CD4-positive, alpha-beta T cell (primary cell): Measurements from ENCODE around the gene GKN2. TPM values are rescaled to one million over a fixed set of nuclear protein-coding genes. Genes with fewer than 3 reads are reported as not detected.

Source experiments
- ATAC-seq: fragments of 200-7000 bp; cut with Tn5 transposase; one replicate; pipeline ENCODE4 v1.10.0; 2022; ENCODE audit warnings: mild to moderate bottlenecking; ENCODE audit not compliant: poor library complexity
- CTCF ChIA-PET: fragments of 350-600 bp; sonication (Branson Sonifier 250); formaldehyde crosslinking; loops from one replicate; lab custom pipeline; 2021; ENCODE audit warnings: antibody characterized with exemption, inconsistent platforms; lab: Charles Lee
- POLR2A ChIA-PET: fragments of 350-600 bp; sonication (Branson Sonifier 250); formaldehyde crosslinking; loops from one replicate; lab custom pipeline; 2021; ENCODE audit warnings: antibody characterized with exemption, inconsistent platforms; lab: Charles Lee
- DNase-seq, 14 experiments: peaks; one replicate each; pipeline ENCODE4 v3.0.0-alpha.2; 2013 to 2020; ENCODE audit warnings: mixed read lengths in 2 of 14
- H3K27ac ChIP-seq, 2 donors: one replicate each; pipeline versions ENCODE4 v1.5.1 to v1.7.0; 2013; ENCODE audit warnings: low read length in 2 of 2, low read depth in 1 of 2, mild to moderate bottlenecking in 1 of 2
- H3K27me3 ChIP-seq, 2 experiments: 1 replicate in 1 of 2; 2 replicates in 1 of 2; pipeline versions ENCODE4 v1.6.1 to v1.7.0; 2013; ENCODE audit warnings: low read length in 2 of 2, control low read depth in 1 of 2, mild to moderate bottlenecking in 1 of 2, moderate library complexity in 1 of 2; ENCODE audit not compliant: insufficient read depth in 2 of 2, control insufficient read depth in 1 of 2
- H3K36me3 ChIP-seq: one replicate; pipeline ENCODE4 v1.6.1; 2013; ENCODE audit warnings: low read length, control low read depth; ENCODE audit not compliant: insufficient read depth
- H3K4me1 ChIP-seq: one replicate; pipeline ENCODE4 v1.6.1; 2013; ENCODE audit warnings: low read length, control low read depth; ENCODE audit not compliant: insufficient read depth
- H3K4me3 ChIP-seq: one replicate; pipeline ENCODE4 v1.5.1; 2013; ENCODE audit warnings: mild to moderate bottlenecking, low read length, moderate library complexity
- H3K9me3 ChIP-seq, 2 experiments: 1 replicate in 1 of 2; 2 replicates in 1 of 2; pipeline versions ENCODE4 v1.6.1 to v1.7.0; 2013; ENCODE audit warnings: low read length in 2 of 2, mild to moderate bottlenecking in 2 of 2, control low read depth in 1 of 2, moderate library complexity in 1 of 2; ENCODE audit not compliant: control insufficient read depth in 1 of 2, insufficient read depth in 1 of 2
- H3K27ac Mint-ChIP-seq: one replicate; pipeline ENCODE4 v1.8.0; 2020; ENCODE audit warnings: mixed read lengths
- H3K27me3 Mint-ChIP-seq: one replicate; pipeline ENCODE4 v1.8.0; 2021; ENCODE audit warnings: mixed read lengths
- H3K36me3 Mint-ChIP-seq: one replicate; pipeline ENCODE4 v1.8.0; 2021; ENCODE audit warnings: low read depth, mixed read lengths
- H3K4me1 Mint-ChIP-seq: one replicate; pipeline ENCODE4 v1.8.0; 2021; ENCODE audit warnings: low read depth, mixed read lengths
- H3K4me3 Mint-ChIP-seq: one replicate; pipeline ENCODE4 v1.8.0; 2020; ENCODE audit warnings: mild to moderate bottlenecking, mixed read lengths
- H3K9me3 Mint-ChIP-seq: one replicate; pipeline ENCODE4 v1.8.0; 2020; ENCODE audit warnings: mixed read lengths
- CTCF ChIP-seq: fragments of 200-600 bp; IDR thresholded peaks from one replicate; pipeline ENCODE4 v1.8.0; 2022; ENCODE audit warnings: antibody characterized with exemption, mild to moderate bottlenecking
- intact Hi-C, 2 experiments: fragments of 100-400 bp; cut with DNase I in 1 of 2; cut with micrococcal nuclease in 1 of 2; formaldehyde crosslinking; loops; one replicate each; pipeline versions ENCODE4 v1.15.1 to v1.9.0; 2023 to 2025; cut with DNase I, micrococcal nuclease
- total RNA-seq, 174 experiments: library from RNA in 2 of 174; stranded (reverse) in 2 of 174; gene quantifications; one replicate each; pipeline ENCODE4 v1.2.3 and lab custom pipeline; 2021 to 2026

The GKN2 gene
- total RNA-seq, 2 experiments from 2014 or later, result not detected

- Histone ChIP-seq H3K9me3 (peaks cover 0 to 7% of the 10 kb centered on the region in 2 experiments), H3K27ac (no peak overlapping the region), H3K4me1 (peaks cover 33% of the 10 kb centered on the region), H3K4me3 (no peak overlapping the region), H3K27me3 (no peaks in the 10 kb centered on the region), H3K36me3 (no peaks in the 10 kb centered on the region)
- CTCF ChIA-PET, result interaction anchor here (1.0 kb wide), 1 partner anchor 20 kb away, joined by 3 read pairs; no protein-coding TSS in a partner anchor
- Mint-ChIP-seq H3K9me3 (no peaks in the 10 kb centered on the region), H3K4me1 (peaks cover 31% of the 10 kb centered on the region), H3K4me3 (no peak overlapping the region), H3K27ac (no peak overlapping the region), H3K27me3 (no peaks in the 10 kb centered on the region), H3K36me3 (no peaks in the 10 kb centered on the region)
- intact Hi-C loops, result loop anchor here in 1 of 2 experiments (5.0 kb wide), 1 partner anchor 168 kb away; no protein-coding TSS in a partner anchor
- no peak for TF ChIP-seq CTCF
- ATAC-seq (no peak), DNase-seq (no peak)
- POLR2A ChIA-PET, result no interaction called here
Observed at GRCh38 chr2:68905116-68905515, 47.6 kb downstream of the GKN2 start.

DNA sequence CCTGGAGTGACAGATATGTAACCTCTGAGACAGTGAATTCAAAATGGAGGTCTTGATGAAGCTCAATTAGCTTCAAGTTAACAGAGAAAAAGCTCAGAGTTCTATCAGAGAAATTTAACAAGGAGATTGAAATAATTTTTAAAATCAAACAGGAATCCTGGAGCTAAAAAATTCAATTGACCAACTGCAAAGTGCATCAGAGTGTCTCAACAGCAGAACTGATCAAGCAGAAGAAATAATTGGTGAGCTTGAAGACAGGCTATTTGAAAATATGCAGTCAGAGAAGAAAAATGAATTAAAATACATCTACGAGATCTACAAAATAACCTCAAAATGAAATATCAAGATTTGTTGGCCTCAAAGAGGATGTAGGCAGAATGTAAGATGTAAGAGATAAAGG lies 51.1 kb downstream of the GKN2 start:
- no peaks in the 10 kb centered on the region for H3K36me3 Mint-ChIP-seq
- peaks cover under 1% of the 10 kb centered on the region for H3K4me1 Mint-ChIP-seq
- H3K27me3 ChIP-seq, result no peaks in the 10 kb centered on the region
- intact Hi-C loops, result loop anchor here in 1 of 2 experiments (5.0 kb wide), 1 partner anchor 34 kb away; no protein-coding TSS in a partner anchor
- ATAC-seq (no peak), DNase-seq (no peak)
- H3K4me1 ChIP-seq, result peaks cover 2% of the 10 kb centered on the region
- no peak overlapping the region for H3K4me3 Mint-ChIP-seq
- CTCF ChIA-PET, result interaction anchor here (1.8 kb wide), 1 partner anchor 192 kb away, joined by 5 read pairs; no protein-coding TSS in a partner anchor
- no peaks in the 10 kb centered on the region for H3K27me3 Mint-ChIP-seq
- POLR2A ChIA-PET, result no interaction called here
- no peak overlapping the region for H3K4me3 ChIP-seq
- no peak for TF ChIP-seq CTCF
- no peaks in the 10 kb centered on the region for H3K36me3 ChIP-seq
- peaks cover 0 to 7% of the 10 kb centered on the region in 2 experiments for H3K9me3 ChIP-seq
- no peak overlapping the region for H3K27ac ChIP-seq
- H3K27ac Mint-ChIP-seq, result no peak overlapping the region
- H3K9me3 Mint-ChIP-seq, result no peaks in the 10 kb centered on the region

- Histone ChIP-seq H3K4me1 (no peaks in the 10 kb centered on the region), H3K36me3 (no peaks in the 10 kb centered on the region), H3K9me3 (peaks cover 0 to 7% of the 10 kb centered on the region in 2 experiments), H3K4me3 (no peak overlapping the region), H3K27me3 (no peaks in the 10 kb centered on the region), H3K27ac (no peak overlapping the region)
- no peak for TF ChIP-seq CTCF
- Mint-ChIP-seq H3K9me3 (no peaks in the 10 kb centered on the region), H3K4me3 (no peak overlapping the region), H3K27ac (no peak overlapping the region), H3K4me1 (no peaks in the 10 kb centered on the region), H3K36me3 (no peaks in the 10 kb centered on the region), H3K27me3 (no peaks in the 10 kb centered on the region)
- POLR2A ChIA-PET, result no interaction called here
- intact Hi-C loops, result loop anchor here in 1 of 2 experiments (5.0 kb wide), 1 partner anchor 34 kb away; no protein-coding TSS in a partner anchor
- DNase-seq (no peak), ATAC-seq (no peak)
- CTCF ChIA-PET, result no interaction called here
Observed at GRCh38 chr2:68901199-68901514, 51.5 kb downstream of the GKN2 start.
